Keratinocyte (primary cell): Measurements from ENCODE around the gene AMDHD2. TPM values are rescaled to one million over a fixed set of nuclear protein-coding genes. Genes with fewer than 3 reads are reported as not detected.

Source experiments
- DNase-seq: peaks from one replicate; pipeline ENCODE4 v3.0.0-alpha.2; 2011; ENCODE audit warnings: low read depth, missing footprints, low spot score
- FAIRE-seq: peaks from 2 replicates; lab custom pipeline; 2011; peaks lifted over from hg19 to GRCh38; lab: Jason Lieb, UNC
- H2AFZ ChIP-seq: 2 replicates; pipeline ENCODE4 v1.6.0; 2012; ENCODE audit warnings: low read length, control low read depth, inconsistent platforms; ENCODE audit not compliant: control insufficient read depth
- H3K27ac ChIP-seq: 2 replicates; pipeline ENCODE4 v1.5.1; 2011; ENCODE audit warnings: low read length; ENCODE audit not compliant: control insufficient read depth, insufficient read depth
- H3K27me3 ChIP-seq: 3 replicates; pipeline ENCODE4 v1.6.0; 2011; ENCODE audit warnings: low read length; ENCODE audit not compliant: control insufficient read depth, insufficient read depth; ENCODE audit errors: extremely low read depth
- H3K36me3 ChIP-seq, 2 experiments: 2 replicates in 1 of 2; 3 replicates in 1 of 2; pipeline ENCODE4 v1.5.1; 2011; ENCODE audit warnings: low read length in 2 of 2, mild to moderate bottlenecking in 1 of 2; ENCODE audit not compliant: control insufficient read depth in 2 of 2, insufficient read depth in 2 of 2; ENCODE audit errors: extremely low read depth in 1 of 2
- H3K4me1 ChIP-seq: 3 replicates; pipeline ENCODE4 v1.5.1; 2011; ENCODE audit warnings: low read length; ENCODE audit not compliant: control insufficient read depth, insufficient read depth; ENCODE audit errors: extremely low read depth
- H3K4me2 ChIP-seq: 3 replicates; pipeline ENCODE4 v1.6.0; 2011; ENCODE audit warnings: low read depth, low read length; ENCODE audit not compliant: control insufficient read depth, insufficient read depth; ENCODE audit errors: extremely low read depth
- H3K4me3 ChIP-seq, 3 experiments: fragments of 200-600 bp in 1 of 3; sonication (generic) in 1 of 3; 2 replicates in 2 of 3; 3 replicates in 1 of 3; pipeline ENCODE4 v1.5.1; 2011 to 2016; ENCODE audit warnings: low read length in 3 of 3, mild to moderate bottlenecking in 3 of 3, control low read depth in 2 of 3, inconsistent platforms in 1 of 3, low read depth in 1 of 3, mixed read lengths in 1 of 3, mixed run types in 1 of 3, moderate library complexity in 1 of 3; ENCODE audit not compliant: control insufficient read depth in 2 of 3, insufficient read depth in 2 of 3; ENCODE audit errors: extremely low read depth in 1 of 3
- H3K79me2 ChIP-seq: 2 replicates; pipeline ENCODE4 v1.6.0; 2012; ENCODE audit warnings: low read length; ENCODE audit not compliant: control insufficient read depth, insufficient read depth
- H3K9ac ChIP-seq: 3 replicates; pipeline ENCODE4 v1.6.0; 2011; ENCODE audit warnings: low read length; ENCODE audit not compliant: control insufficient read depth, insufficient read depth; ENCODE audit errors: extremely low read depth
- H3K9me1 ChIP-seq: 3 replicates; pipeline ENCODE4 v1.6.0; 2011; ENCODE audit warnings: low read length; ENCODE audit not compliant: control insufficient read depth, insufficient read depth; ENCODE audit errors: extremely low read depth
- H3K9me3 ChIP-seq: 2 replicates; pipeline ENCODE4 v1.5.1; 2012; ENCODE audit warnings: low read depth, low read length; ENCODE audit not compliant: control insufficient read depth
- H4K20me1 ChIP-seq: 3 replicates; pipeline ENCODE4 v1.6.0; 2011; ENCODE audit warnings: low read length; ENCODE audit not compliant: control insufficient read depth, insufficient read depth; ENCODE audit errors: extremely low read depth
- EZH2 ChIP-seq: IDR thresholded peaks from one replicate; pipeline ENCODE4 v1.6.1; 2012; ENCODE audit warnings: inconsistent platforms, mild to moderate bottlenecking, low read length, moderate library complexity
- dilution Hi-C: fragments of 300-500 bp; cut with MboI; formaldehyde crosslinking; loops from one replicate; pipeline ENCODE4 v1.7.0; 2020; ENCODE audit warnings: low sequenced_read_pairs; ENCODE audit not compliant: extremely low pct_ligation_motif_present
- polyA plus RNA-seq, 5 experiments: library from polyadenylated mRNA; depleted of rRNA in 3 of 5; stranded (reverse) in 3 of 5; stranded (forward) in 1 of 5; unstranded in 1 of 5; fragments of >200 nt; gene quantifications; 1 replicate in 1 of 5; 2 replicates in 3 of 5; 3 replicates in 1 of 5; pipeline versions ENCODE4 v1.2.1 to v1.2.3, GENCODE V29; 2011 to 2012; ENCODE audit warnings: missing spikeins in 2 of 5, low read depth in 1 of 5, low replicate concordance in 1 of 5
- TF ChIP-seq, protein P1 (sequence below), 3 experiments: IDR thresholded peaks in 1 of 3; conservative IDR thresholded peaks in 1 of 3; optimal IDR thresholded peaks in 1 of 3; 2 replicates in 2 of 3; 3 replicates in 1 of 3; pipeline versions ENCODE3 to v1.5.1; 2011; ENCODE audit warnings: low read length in 3 of 3, mild to moderate bottlenecking in 3 of 3, moderate library complexity in 2 of 3, control low read depth in 1 of 3, inconsistent platforms in 1 of 3; ENCODE audit not compliant: insufficient read depth in 2 of 3; ENCODE audit errors: extremely low read depth in 1 of 3

The AMDHD2 gene
- polyA plus RNA-seq, 1 donor (not counting 4 experiments of a cell fraction or from before 2014, with no cell fraction given): 8.9 TPM

DNA sequence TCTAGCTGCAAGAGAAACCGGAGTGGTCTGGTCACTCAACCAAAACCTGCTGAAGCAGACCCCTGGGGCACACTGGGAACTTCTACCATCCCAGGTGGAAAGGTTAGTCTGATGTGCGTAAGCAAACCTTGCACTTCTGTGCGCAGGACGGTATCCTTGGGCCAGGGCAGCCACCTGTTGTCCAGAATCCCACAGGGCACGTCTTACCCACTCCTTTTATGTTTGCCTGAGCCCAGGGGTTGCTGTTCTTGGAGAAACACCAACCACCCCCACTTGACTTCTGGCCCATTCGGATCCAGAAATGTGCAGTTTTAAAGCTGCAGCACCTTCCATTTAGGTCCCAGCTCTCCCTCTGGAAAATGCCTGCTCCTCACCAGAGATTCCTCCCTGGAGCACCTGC lies 26.6 kb upstream of the AMDHD2 start:
- FAIRE-seq: no peak
- Histone ChIP-seq H3K27me3 (no peaks in the 10 kb centered on the region), H3K4me2 (no peak overlapping the region), H3K79me2 (no peaks in the 10 kb centered on the region), H3K4me1 (peaks cover 13% of the 10 kb centered on the region), H3K36me3 (peaks cover 0 to 11% of the 10 kb centered on the region in 2 experiments), H3K9me1 (no peaks in the 10 kb centered on the region), H3K4me3 (no peak overlapping the region), H3K27ac (no peak overlapping the region), H4K20me1 (peaks cover 3% of the 10 kb centered on the region), H3K9ac (no peak overlapping the region), H2AFZ (no peak overlapping the region), H3K9me3 (no peaks in the 10 kb centered on the region)
- TF ChIP-seq EZH2: no peak
- TF ChIP-seq, protein P1, sequence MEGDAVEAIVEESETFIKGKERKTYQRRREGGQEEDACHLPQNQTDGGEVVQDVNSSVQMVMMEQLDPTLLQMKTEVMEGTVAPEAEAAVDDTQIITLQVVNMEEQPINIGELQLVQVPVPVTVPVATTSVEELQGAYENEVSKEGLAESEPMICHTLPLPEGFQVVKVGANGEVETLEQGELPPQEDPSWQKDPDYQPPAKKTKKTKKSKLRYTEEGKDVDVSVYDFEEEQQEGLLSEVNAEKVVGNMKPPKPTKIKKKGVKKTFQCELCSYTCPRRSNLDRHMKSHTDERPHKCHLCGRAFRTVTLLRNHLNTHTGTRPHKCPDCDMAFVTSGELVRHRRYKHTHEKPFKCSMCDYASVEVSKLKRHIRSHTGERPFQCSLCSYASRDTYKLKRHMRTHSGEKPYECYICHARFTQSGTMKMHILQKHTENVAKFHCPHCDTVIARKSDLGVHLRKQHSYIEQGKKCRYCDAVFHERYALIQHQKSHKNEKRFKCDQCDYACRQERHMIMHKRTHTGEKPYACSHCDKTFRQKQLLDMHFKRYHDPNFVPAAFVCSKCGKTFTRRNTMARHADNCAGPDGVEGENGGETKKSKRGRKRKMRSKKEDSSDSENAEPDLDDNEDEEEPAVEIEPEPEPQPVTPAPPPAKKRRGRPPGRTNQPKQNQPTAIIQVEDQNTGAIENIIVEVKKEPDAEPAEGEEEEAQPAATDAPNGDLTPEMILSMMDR (optimal IDR thresholded peaks at IDR 0.05 in 1 of 3, IDR thresholded peaks at IDR 0.05 in 1 of 3, conservative IDR thresholded peaks at IDR 0.05 in 1 of 3; ENCODE audit: extremely low read depth in 1 of 3, insufficient read depth in 2 of 3, low read length in 3 of 3): no peak
- dilution Hi-C loops: no loop called here
- DNase-seq: no peak

DNA sequence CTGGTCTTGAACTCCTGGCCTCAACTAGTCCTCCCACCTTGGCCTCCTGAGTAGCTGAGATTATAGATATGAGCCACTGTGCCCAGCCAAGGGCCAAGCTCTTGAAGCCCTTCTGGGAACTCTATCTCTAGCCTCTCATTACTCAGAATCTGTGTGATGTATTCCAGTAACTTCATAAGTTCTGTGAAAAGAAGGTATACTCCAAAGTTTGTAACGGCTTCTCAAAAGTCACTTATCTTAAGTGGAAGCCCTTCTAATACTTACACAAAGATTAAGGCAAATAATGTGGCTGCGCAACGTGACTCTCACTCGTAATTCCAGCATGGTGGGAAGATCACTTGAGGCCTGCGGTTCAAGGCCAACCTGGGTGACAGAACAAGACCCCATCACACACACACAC lies 25.6 kb upstream of the AMDHD2 start:
- Histone ChIP-seq H3K9me3 (no peaks in the 10 kb centered on the region), H4K20me1 (peaks cover 3% of the 10 kb centered on the region), H3K9me1 (no peaks in the 10 kb centered on the region), H3K27me3 (no peaks in the 10 kb centered on the region), H3K27ac (no peak overlapping the region), H3K4me3 (no peak overlapping the region), H2AFZ (no peak overlapping the region), H3K9ac (no peak overlapping the region), H3K79me2 (no peaks in the 10 kb centered on the region), H3K36me3 (peaks cover 0 to 11% of the 10 kb centered on the region in 2 experiments), H3K4me1 (peaks cover 19% of the 10 kb centered on the region), H3K4me2 (no peak overlapping the region)
- DNase-seq (no peak), FAIRE-seq (no peak)
- TF ChIP-seq, protein P1 (optimal IDR thresholded peaks at IDR 0.05 in 1 of 3, IDR thresholded peaks at IDR 0.05 in 1 of 3, conservative IDR thresholded peaks at IDR 0.05 in 1 of 3; ENCODE audit: extremely low read depth in 1 of 3, insufficient read depth in 2 of 3, low read length in 3 of 3): no peak
- TF ChIP-seq EZH2: no peak
- dilution Hi-C loops: no loop called here
